ENCODE results near the gene SLC34A3. TPM values are rescaled to one million over a fixed set of nuclear protein-coding genes. Genes with fewer than 3 reads are reported as not detected.

Gene SLC34A3
- polyA plus RNA-seq, 2 of the 4 experiments (the other 2 are of a cell fraction): 0.05 TPM; not detected in 1

DNA sequence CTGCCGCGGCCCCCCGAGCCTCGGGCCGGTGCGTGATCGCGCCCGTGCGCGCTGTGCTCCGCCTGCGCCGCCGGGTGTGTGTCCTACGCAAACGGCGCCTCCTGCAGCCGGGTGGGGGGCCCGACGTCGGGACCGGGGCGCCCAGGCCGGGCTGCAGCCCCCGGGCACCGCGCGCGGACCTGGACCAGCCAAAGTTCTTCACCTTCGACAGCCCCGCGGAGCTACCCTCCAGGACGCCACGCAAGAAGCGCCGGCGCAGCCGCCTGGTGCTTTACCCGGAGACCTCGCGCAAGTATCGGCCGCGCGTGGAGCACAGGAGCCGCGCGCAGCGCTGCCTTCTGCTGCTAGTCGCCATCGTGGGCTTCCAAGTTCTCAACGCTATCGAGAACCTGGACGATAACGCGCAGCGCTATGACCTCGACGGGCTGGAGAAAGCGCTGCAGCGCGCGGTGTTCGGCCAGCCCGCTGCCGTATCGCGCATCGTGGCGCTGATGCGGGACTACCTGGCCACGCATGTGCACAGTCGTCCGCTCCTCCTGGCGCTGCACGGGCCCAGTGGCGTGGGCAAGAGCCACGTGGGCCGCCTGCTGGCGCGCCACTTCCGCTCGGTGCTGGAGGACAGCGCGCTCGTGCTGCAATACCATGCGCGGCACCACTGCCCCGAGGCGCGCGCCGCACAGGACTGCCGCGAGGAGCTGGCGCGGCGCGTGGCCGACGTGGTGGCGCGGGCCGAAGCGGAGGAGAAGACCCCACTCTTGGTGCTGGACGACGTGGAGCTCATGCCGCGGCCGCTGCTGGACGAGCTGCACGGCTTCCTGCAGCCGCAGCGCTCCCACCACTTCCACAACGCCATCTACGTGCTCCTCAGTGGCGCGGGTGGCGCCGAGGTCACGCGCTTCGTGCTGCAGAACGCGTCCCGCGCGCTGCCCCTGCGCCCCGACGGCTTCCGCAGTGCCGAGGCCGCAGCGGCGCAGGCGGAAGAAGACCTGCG is 48.3 kb downstream of the SLC34A3 start (continued):
- TF ChIP-seq MAFK (IDR thresholded peaks at IDR 0.05; ENCODE audit: partially characterized antibody): no peak
- TF ChIP-seq, protein P1, sequence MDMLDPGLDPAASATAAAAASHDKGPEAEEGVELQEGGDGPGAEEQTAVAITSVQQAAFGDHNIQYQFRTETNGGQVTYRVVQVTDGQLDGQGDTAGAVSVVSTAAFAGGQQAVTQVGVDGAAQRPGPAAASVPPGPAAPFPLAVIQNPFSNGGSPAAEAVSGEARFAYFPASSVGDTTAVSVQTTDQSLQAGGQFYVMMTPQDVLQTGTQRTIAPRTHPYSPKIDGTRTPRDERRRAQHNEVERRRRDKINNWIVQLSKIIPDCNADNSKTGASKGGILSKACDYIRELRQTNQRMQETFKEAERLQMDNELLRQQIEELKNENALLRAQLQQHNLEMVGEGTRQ (IDR thresholded peaks at IDR 0.05): no peak
- no peak for TF ChIP-seq RFX5 (IDR thresholded peaks at IDR 0.05)
- TF ChIP-seq JUN (IDR thresholded peaks at IDR 0.05): no peak
- no peak for TF ChIP-seq MAZ (IDR thresholded peaks at IDR 0.05; ENCODE audit: borderline replicate concordance, low read depth, low read length)

DNA sequence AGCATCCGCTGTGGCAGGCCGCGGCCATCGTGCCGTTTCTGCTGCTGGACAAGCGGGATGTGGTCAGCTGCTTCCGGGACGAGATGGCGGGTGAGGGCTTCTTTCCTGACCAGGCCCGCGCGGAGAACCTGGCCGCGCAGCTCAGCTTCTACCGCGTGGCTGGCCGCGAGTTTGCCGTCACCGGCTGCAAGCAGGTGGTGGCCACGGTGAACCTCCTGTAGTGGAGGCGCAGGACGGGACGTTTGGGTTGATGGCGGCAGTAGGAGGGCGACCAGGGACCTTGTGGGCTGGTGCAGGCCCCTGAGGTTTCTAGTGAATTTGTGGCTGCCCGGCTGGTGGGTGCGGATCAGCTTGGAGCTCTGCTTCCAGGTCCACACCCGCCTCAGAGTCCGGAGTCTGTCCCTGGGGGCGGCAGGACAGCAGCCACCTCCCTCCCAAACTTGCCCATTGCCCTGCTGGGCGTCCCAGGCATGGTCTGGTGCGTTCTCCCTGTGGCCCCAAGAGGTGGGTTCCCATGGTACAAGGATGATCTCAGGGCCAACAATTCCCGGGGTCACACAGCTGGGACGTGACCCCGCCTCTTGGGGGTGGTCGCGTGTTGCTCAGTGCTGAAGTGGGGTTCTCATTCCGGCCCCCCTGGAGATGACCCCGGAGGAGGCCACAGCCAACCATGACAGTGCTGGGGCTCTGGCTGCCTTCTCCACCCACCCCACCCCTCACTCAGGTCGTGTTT is 49.2 kb downstream of the SLC34A3 start:
- 95% methylated on average over 34 of the region's 41 CpGs for WGBS (ENCODE audit: missing lambda C conversion rate)

DNA sequence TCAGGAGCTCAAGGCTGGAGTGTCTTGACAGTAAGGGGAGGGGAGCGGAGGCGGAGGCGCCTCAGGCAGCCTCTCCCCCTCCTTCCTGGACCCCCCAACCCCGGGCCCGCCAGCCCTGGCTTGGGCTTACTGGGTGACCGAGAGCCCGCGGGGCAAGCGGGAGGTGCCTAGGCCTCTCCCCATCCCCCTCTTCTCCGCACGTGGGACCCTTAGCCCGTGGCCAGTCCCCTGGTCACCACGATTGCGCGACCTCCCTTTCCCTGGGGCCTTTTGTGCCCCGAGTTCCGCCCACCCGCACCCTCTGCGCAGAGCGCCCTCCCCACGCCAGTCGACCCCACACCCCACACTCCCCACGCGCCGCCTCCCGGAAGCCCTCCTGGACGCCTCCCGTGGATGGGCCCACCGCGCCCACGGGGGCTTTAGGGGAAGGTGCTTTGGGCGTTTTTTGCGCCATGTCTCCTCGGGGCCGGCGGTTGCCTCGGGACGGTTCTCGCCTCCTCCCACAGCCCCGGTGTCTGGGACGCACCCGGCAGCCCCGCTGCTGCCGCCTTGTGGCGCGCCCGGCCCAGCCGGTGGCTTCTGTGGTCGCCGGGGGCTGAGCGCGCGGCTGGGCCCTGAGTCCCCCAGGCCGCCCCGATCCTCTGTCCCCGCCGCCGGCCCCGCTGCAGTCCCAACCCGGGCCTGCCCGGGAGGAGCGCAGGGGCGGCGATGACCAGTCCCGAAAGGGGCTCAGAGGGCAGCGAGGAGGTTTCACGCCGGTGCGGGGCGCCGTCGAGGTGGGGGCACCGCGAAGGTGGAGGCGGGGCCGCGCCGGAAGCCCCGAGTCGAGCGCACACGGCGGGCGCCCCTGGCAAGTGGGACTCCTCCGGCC is 50.0 kb downstream of the SLC34A3 start:
- POLR2A ChIA-PET: no interaction called here
- no peak for DNase-seq (ENCODE audit: low read depth in 1 of 2, low spot score in 1 of 2)
- CTCF ChIA-PET: interaction anchor here (0.9 to 2.5 kb wide), 6 partner anchors 9 to 44 kb away, joined by 3 to 9 read pairs (median 4); partner anchors contain the start of gene NRARP
- FAIRE-seq: no peak
- WGBS (ENCODE audit: missing lambda C conversion rate): 95% methylated on average over 70 of the region's 85 CpGs
- TF ChIP-seq, protein P2, sequence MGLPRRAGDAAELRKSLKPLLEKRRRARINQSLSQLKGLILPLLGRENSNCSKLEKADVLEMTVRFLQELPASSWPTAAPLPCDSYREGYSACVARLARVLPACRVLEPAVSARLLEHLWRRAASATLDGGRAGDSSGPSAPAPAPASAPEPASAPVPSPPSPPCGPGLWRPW (IDR thresholded peaks at IDR 0.05): no peak
- TF ChIP-seq TP53 (CRISPR knock-in tag; IDR thresholded peaks at IDR 0.05) (no peak), CHD2 (IDR thresholded peaks at IDR 0.05; ENCODE audit: low read length, partially characterized antibody) (no peak), ZC3H11A (IDR thresholded peaks at IDR 0.05) (no peak), RCOR1 (IDR thresholded peaks at IDR 0.05; ENCODE audit: low read depth, low read length) (no peak), MAFK (IDR thresholded peaks at IDR 0.05; ENCODE audit: partially characterized antibody) (no peak), RFX5 (IDR thresholded peaks at IDR 0.05) (no peak), FOSB (CRISPR knock-in tag; IDR thresholded peaks at IDR 0.05) (no peak), JUNB (IDR thresholded peaks at IDR 0.05) (no peak), ZFP36 (IDR thresholded peaks at IDR 0.05; ENCODE audit: borderline replicate concordance, partially characterized antibody) (no peak), GATA3 (IDR thresholded peaks at IDR 0.05; ENCODE audit: borderline replicate concordance) (no peak), SMC3 (IDR thresholded peaks at IDR 0.05) (no peak), HOXB5 (CRISPR knock-in tag; IDR thresholded peaks at IDR 0.05) (no peak), CBX2 (IDR thresholded peaks at IDR 0.05; ENCODE audit: borderline replicate concordance, low read depth) (no peak)
- TF ChIP-seq, protein P3, sequence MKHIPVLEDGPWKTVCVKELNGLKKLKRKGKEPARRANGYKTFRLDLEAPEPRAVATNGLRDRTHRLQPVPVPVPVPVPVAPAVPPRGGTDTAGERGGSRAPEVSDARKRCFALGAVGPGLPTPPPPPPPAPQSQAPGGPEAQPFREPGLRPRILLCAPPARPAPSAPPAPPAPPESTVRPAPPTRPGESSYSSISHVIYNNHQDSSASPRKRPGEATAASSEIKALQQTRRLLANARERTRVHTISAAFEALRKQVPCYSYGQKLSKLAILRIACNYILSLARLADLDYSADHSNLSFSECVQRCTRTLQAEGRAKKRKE (CRISPR knock-in tag; IDR thresholded peaks at IDR 0.05; ENCODE audit: low read depth): no peak
- TF ChIP-seq, protein P4, sequence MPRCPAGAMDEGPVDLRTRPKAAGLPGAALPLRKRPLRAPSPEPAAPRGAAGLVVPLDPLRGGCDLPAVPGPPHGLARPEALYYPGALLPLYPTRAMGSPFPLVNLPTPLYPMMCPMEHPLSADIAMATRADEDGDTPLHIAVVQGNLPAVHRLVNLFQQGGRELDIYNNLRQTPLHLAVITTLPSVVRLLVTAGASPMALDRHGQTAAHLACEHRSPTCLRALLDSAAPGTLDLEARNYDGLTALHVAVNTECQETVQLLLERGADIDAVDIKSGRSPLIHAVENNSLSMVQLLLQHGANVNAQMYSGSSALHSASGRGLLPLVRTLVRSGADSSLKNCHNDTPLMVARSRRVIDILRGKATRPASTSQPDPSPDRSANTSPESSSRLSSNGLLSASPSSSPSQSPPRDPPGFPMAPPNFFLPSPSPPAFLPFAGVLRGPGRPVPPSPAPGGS (IDR thresholded peaks at IDR 0.05): no peak
- TF ChIP-seq, protein P5, sequence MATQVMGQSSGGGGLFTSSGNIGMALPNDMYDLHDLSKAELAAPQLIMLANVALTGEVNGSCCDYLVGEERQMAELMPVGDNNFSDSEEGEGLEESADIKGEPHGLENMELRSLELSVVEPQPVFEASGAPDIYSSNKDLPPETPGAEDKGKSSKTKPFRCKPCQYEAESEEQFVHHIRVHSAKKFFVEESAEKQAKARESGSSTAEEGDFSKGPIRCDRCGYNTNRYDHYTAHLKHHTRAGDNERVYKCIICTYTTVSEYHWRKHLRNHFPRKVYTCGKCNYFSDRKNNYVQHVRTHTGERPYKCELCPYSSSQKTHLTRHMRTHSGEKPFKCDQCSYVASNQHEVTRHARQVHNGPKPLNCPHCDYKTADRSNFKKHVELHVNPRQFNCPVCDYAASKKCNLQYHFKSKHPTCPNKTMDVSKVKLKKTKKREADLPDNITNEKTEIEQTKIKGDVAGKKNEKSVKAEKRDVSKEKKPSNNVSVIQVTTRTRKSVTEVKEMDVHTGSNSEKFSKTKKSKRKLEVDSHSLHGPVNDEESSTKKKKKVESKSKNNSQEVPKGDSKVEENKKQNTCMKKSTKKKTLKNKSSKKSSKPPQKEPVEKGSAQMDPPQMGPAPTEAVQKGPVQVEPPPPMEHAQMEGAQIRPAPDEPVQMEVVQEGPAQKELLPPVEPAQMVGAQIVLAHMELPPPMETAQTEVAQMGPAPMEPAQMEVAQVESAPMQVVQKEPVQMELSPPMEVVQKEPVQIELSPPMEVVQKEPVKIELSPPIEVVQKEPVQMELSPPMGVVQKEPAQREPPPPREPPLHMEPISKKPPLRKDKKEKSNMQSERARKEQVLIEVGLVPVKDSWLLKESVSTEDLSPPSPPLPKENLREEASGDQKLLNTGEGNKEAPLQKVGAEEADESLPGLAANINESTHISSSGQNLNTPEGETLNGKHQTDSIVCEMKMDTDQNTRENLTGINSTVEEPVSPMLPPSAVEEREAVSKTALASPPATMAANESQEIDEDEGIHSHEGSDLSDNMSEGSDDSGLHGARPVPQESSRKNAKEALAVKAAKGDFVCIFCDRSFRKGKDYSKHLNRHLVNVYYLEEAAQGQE (IDR thresholded peaks at IDR 0.05): no peak
- Histone ChIP-seq H3K4me1 (peaks cover 27% of the 10 kb centered on the region), H3K9me3 (no peaks in the 10 kb centered on the region), H3K4me2 (no peak overlapping the region), H3K27ac (no peak overlapping the region), H3K4me3 (no peak overlapping the region)
- no peak for ATAC-seq

More for the DNA sequence above, 49.2 kb downstream of the SLC34A3 start:
- Histone ChIP-seq H3K4me2 (no peak overlapping the region), H3K4me3 (no peak overlapping the region), H3K9me3 (no peaks in the 10 kb centered on the region), H3K4me1 (peaks cover 32% of the 10 kb centered on the region), H3K27ac (no peak overlapping the region)
- ChIA-PET POLR2A (interaction anchor here (1.4 kb wide), 1 partner anchor 39 kb away, joined by 4 read pairs; the partner anchor contains the start of gene TUBB4B), CTCF (interaction anchor here (1.0 to 2.5 kb wide), 8 partner anchors 10 to 273 kb away, joined by 3 to 9 read pairs (median 3); partner anchors contain the start of gene NRARP)
- TF ChIP-seq KDM1A (IDR thresholded peaks at IDR 0.05; ENCODE audit: low read depth) (no peak), JUN (IDR thresholded peaks at IDR 0.05) (no peak)
- TF ChIP-seq, protein P6, sequence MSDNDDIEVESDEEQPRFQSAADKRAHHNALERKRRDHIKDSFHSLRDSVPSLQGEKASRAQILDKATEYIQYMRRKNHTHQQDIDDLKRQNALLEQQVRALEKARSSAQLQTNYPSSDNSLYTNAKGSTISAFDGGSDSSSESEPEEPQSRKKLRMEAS (IDR thresholded peaks at IDR 0.05): no peak
- ATAC-seq (no peak), DNase-seq (ENCODE audit: low read depth in 1 of 2, low spot score in 1 of 2) (no peak), FAIRE-seq (no peak)
